Measurements from ENCODE around the gene HSPG2.
"Not testable (repeated sequence)": the region's sequence is repeated elsewhere in the genome, so short reads cannot be mapped to it uniquely, and the experiment has no call there.

Gene HSPG2

GRCh38 chr1:21781815-21782348 lies 155.2 kb downstream of the HSPG2 start:
- no peak overlapping the region for H4K5ac ChIP-seq (ENCODE audit: low read length)
- H2BK15ac ChIP-seq (replicated peaks; ENCODE audit: low read depth): no peak overlapping the region
- DNase-seq: peak; percentile 72
- H3K27me3 ChIP-seq (ENCODE audit: insufficient read depth, low read length, poor library complexity): no peaks in the 10 kb centered on the region
- no peaks in the 10 kb centered on the region for H3K4me1 ChIP-seq (ENCODE audit: control insufficient read depth, low read depth, low read length)
- peak overlapping the region; percentile 62 for H3K4ac ChIP-seq (ENCODE audit: low read depth, low read length)
- no peak overlapping the region for H2BK5ac ChIP-seq (ENCODE audit: low read length)
- no peaks in the 10 kb centered on the region for H3K36me3 ChIP-seq (ENCODE audit: control insufficient read depth, insufficient read depth, low read length)
- H3K9ac ChIP-seq (ENCODE audit: low read length): peak overlapping the region; percentile 87
- H3K23ac ChIP-seq (ENCODE audit: low read length): no peak overlapping the region
- H3K27ac ChIP-seq (ENCODE audit: low read depth, low read length): peak overlapping the region; percentile 14
- H3K4me2 ChIP-seq (ENCODE audit: low read length): peak overlapping the region; percentile 75
- peaks cover 8% of the 10 kb centered on the region for H3K79me1 ChIP-seq (ENCODE audit: low read length)
- WGBS (ENCODE audit: extremely low coverage, insufficient coverage, low lambda C conversion rate): no CpG with 5 or more reads among the region's 17 CpGs
- H3K56ac ChIP-seq (ENCODE audit: low read length): peak overlapping the region; percentile 96
- H4K8ac ChIP-seq (ENCODE audit: low read depth, low read length): no peak overlapping the region
- H2BK120ac ChIP-seq (ENCODE audit: low read depth, low read length): no peak overlapping the region
- no peak overlapping the region for H3K18ac ChIP-seq (ENCODE audit: low read length)
- peak overlapping the region; percentile 80 for H3K4me3 ChIP-seq (ENCODE audit: low read length)
- H3K79me2 ChIP-seq (ENCODE audit: control insufficient read depth, insufficient read depth, low read length): peaks cover 48% of the 10 kb centered on the region
- H2AK5ac ChIP-seq (ENCODE audit: low read length): no peak overlapping the region

- Histone ChIP-seq H3K4me2 (ENCODE audit: low read length) (no peak overlapping the region), H4K8ac (ENCODE audit: low read depth, low read length) (no peak overlapping the region), H2BK15ac (replicated peaks; ENCODE audit: low read depth) (no peak overlapping the region), H3K36me3 (ENCODE audit: control insufficient read depth, insufficient read depth, low read length) (no peaks in the 10 kb centered on the region), H3K23ac (ENCODE audit: low read length) (no peak overlapping the region), H3K4me3 (ENCODE audit: low read length) (no peak overlapping the region), H4K5ac (ENCODE audit: low read length) (no peak overlapping the region), H3K9ac (ENCODE audit: low read length) (no peak overlapping the region), H3K18ac (ENCODE audit: low read length) (no peak overlapping the region), H3K27me3 (ENCODE audit: insufficient read depth, low read length, poor library complexity) (no peaks in the 10 kb centered on the region), H3K4me1 (ENCODE audit: control insufficient read depth, low read depth, low read length) (no peaks in the 10 kb centered on the region), H3K56ac (ENCODE audit: low read length) (no peak overlapping the region), H3K79me1 (ENCODE audit: low read length) (peaks cover 10% of the 10 kb centered on the region), H3K27ac (ENCODE audit: low read depth, low read length) (no peak overlapping the region), H2AK5ac (ENCODE audit: low read length) (no peak overlapping the region), H2BK120ac (ENCODE audit: low read depth, low read length) (no peak overlapping the region), H3K4ac (ENCODE audit: low read depth, low read length) (no peak overlapping the region), H3K79me2 (ENCODE audit: control insufficient read depth, insufficient read depth, low read length) (peaks cover 63% of the 10 kb centered on the region), H2BK5ac (ENCODE audit: low read length) (no peak overlapping the region)
- no peak for DNase-seq
- WGBS (ENCODE audit: extremely low coverage, insufficient coverage, low lambda C conversion rate): no CpG with 5 or more reads among the region's 12 CpGs
Measured at GRCh38 chr1:21779613-21780521, 157.2 kb downstream of the HSPG2 start.

GRCh38 chr1:21778405-21778727 lies 158.7 kb downstream of the HSPG2 start:
- Histone ChIP-seq H3K9ac (ENCODE audit: low read length) (no peak overlapping the region), H3K56ac (ENCODE audit: low read length) (no peak overlapping the region), H3K4me1 (ENCODE audit: control insufficient read depth, low read depth, low read length) (no peaks in the 10 kb centered on the region), H3K27ac (ENCODE audit: low read depth, low read length) (no peak overlapping the region), H3K79me1 (ENCODE audit: low read length) (peaks cover 10% of the 10 kb centered on the region), H3K4ac (ENCODE audit: low read depth, low read length) (no peak overlapping the region), H2BK5ac (ENCODE audit: low read length) (no peak overlapping the region), H3K79me2 (ENCODE audit: control insufficient read depth, insufficient read depth, low read length) (peaks cover 73% of the 10 kb centered on the region), H4K8ac (ENCODE audit: low read depth, low read length) (no peak overlapping the region), H3K27me3 (ENCODE audit: insufficient read depth, low read length, poor library complexity) (no peaks in the 10 kb centered on the region), H3K36me3 (ENCODE audit: control insufficient read depth, insufficient read depth, low read length) (no peaks in the 10 kb centered on the region), H4K5ac (ENCODE audit: low read length) (no peak overlapping the region), H3K4me3 (ENCODE audit: low read length) (no peak overlapping the region), H3K23ac (ENCODE audit: low read length) (no peak overlapping the region), H2AK5ac (ENCODE audit: low read length) (no peak overlapping the region), H3K18ac (ENCODE audit: low read length) (no peak overlapping the region), H2BK120ac (ENCODE audit: low read depth, low read length) (no peak overlapping the region), H3K4me2 (ENCODE audit: low read length) (no peak overlapping the region), H2BK15ac (replicated peaks; ENCODE audit: low read depth) (no peak overlapping the region)
- no CpG with 5 or more reads among the region's 2 CpGs for WGBS (ENCODE audit: extremely low coverage, insufficient coverage, low lambda C conversion rate)
- no peak for DNase-seq

DNA sequence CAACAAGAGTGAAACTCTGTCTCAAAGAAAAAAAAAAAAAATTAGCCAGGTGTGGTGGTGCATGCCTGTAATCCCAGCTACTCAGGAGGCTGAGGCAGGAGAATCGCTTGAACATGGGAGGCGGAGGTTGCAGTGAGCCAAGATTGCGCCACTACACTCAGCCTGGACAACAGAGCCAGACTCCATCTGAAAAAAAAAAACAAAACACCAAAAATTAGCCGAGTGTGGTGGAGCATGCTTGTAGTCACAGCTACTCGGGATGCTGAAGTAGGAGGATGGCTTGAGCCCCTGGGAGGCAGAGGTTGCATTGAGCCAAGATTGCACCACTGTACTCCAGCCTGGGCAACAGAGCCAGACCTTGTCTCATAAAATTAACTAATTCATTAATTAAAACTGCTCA lies 160.2 kb downstream of the HSPG2 start:
- Histone ChIP-seq H3K79me2 (ENCODE audit: control insufficient read depth, insufficient read depth, low read length) (peaks cover 72% of the 10 kb centered on the region), H4K8ac (ENCODE audit: low read depth, low read length) (peak overlapping the region; percentile 40)
- H2BK5ac ChIP-seq (ENCODE audit: low read length); H3K23ac ChIP-seq (ENCODE audit: low read length); H3K18ac ChIP-seq (ENCODE audit: low read length); H3K4ac ChIP-seq (ENCODE audit: low read depth, low read length); H3K36me3 ChIP-seq (ENCODE audit: control insufficient read depth, insufficient read depth, low read length); H2BK120ac ChIP-seq (ENCODE audit: low read depth, low read length); H3K27me3 ChIP-seq (ENCODE audit: insufficient read depth, low read length, poor library complexity); H4K5ac ChIP-seq (ENCODE audit: low read length); H3K4me2 ChIP-seq (ENCODE audit: low read length); H2AK5ac ChIP-seq (ENCODE audit: low read length); H3K4me1 ChIP-seq (ENCODE audit: control insufficient read depth, low read depth, low read length); H3K56ac ChIP-seq (ENCODE audit: low read length); H3K9ac ChIP-seq (ENCODE audit: low read length); H3K4me3 ChIP-seq (ENCODE audit: low read length); H3K27ac ChIP-seq (ENCODE audit: low read depth, low read length); DNase-seq; H2BK15ac ChIP-seq (replicated peaks; ENCODE audit: low read depth); H3K79me1 ChIP-seq (ENCODE audit: low read length): not testable (repeated sequence)
- WGBS (ENCODE audit: extremely low coverage, insufficient coverage, low lambda C conversion rate): no CpG with 5 or more reads among the region's 5 CpGs

DNA sequence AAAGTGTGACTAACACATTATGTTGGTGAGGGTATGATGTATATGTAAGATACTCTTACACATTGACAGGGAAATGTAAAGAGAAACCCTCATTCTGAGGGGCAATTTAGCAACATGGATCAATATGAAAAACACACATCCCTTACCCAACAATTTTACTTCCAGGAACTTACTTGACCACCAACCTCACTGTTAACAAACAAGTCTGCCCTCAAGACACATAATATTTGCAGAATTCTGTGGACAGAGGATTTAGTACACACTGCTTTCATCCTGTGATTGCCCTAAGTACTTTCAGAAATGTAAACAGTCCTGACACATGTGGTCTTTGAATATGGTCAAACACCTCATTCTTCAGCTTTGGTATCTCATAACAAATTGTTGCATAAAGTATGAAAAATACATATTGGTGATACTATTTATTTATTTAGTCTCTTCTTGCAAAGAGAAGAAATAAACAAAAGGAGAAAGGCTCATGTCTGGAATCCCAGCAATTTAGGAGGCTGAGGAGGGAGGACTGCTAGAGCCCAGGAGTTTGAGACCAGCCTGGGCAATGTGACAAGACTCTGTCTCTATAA lies 161.0 kb downstream of the HSPG2 start:
- Histone ChIP-seq H3K4ac (ENCODE audit: low read depth, low read length) (no peak overlapping the region), H3K4me1 (ENCODE audit: control insufficient read depth, low read depth, low read length) (no peaks in the 10 kb centered on the region), H2BK5ac (ENCODE audit: low read length) (no peak overlapping the region), H3K4me3 (ENCODE audit: low read length) (no peak overlapping the region), H3K27ac (ENCODE audit: low read depth, low read length) (no peak overlapping the region), H3K56ac (ENCODE audit: low read length) (no peak overlapping the region), H2BK15ac (replicated peaks; ENCODE audit: low read depth) (no peak overlapping the region), H3K79me2 (ENCODE audit: control insufficient read depth, insufficient read depth, low read length) (peaks cover 67% of the 10 kb centered on the region), H3K79me1 (ENCODE audit: low read length) (peaks cover 8% of the 10 kb centered on the region), H2AK5ac (ENCODE audit: low read length) (no peak overlapping the region), H3K23ac (ENCODE audit: low read length) (no peak overlapping the region), H2BK120ac (ENCODE audit: low read depth, low read length) (no peak overlapping the region), H3K36me3 (ENCODE audit: control insufficient read depth, insufficient read depth, low read length) (no peaks in the 10 kb centered on the region), H3K18ac (ENCODE audit: low read length) (no peak overlapping the region), H4K5ac (ENCODE audit: low read length) (no peak overlapping the region), H4K8ac (ENCODE audit: low read depth, low read length) (no peak overlapping the region), H3K9ac (ENCODE audit: low read length) (no peak overlapping the region), H3K4me2 (ENCODE audit: low read length) (no peak overlapping the region), H3K27me3 (ENCODE audit: insufficient read depth, low read length, poor library complexity) (no peaks in the 10 kb centered on the region)
- DNase-seq: no peak
